AG09309 (cell line): Measurements from ENCODE around the gene CATSPERZ.

ENCODE experiments used
- DNase-seq: peaks from one replicate; pipeline ENCODE4 v3.0.0-alpha.2; 2010; ENCODE audit warnings: low read depth
- H3K4me3 ChIP-seq: 2 replicates; pipeline ENCODE4 v1.5.1; 2011; ENCODE audit warnings: mild to moderate bottlenecking, low read depth, low read length, moderate library complexity; ENCODE audit not compliant: control insufficient read depth
- CTCF ChIP-seq: IDR thresholded peaks from 2 replicates; pipeline ENCODE4 v1.5.1; 2011; ENCODE audit warnings: mild to moderate bottlenecking, low read depth, low read length, inconsistent platforms; ENCODE audit not compliant: insufficient read depth, control insufficient read depth; ENCODE audit errors: missing control alignments

The CATSPERZ gene

GRCh38 chr11:64324692-64325469 lies 24.7 kb downstream of the CATSPERZ start:
- DNase-seq = no peak
- H3K4me3 ChIP-seq = no peak overlapping the region
- TF ChIP-seq CTCF = no peak

DNA sequence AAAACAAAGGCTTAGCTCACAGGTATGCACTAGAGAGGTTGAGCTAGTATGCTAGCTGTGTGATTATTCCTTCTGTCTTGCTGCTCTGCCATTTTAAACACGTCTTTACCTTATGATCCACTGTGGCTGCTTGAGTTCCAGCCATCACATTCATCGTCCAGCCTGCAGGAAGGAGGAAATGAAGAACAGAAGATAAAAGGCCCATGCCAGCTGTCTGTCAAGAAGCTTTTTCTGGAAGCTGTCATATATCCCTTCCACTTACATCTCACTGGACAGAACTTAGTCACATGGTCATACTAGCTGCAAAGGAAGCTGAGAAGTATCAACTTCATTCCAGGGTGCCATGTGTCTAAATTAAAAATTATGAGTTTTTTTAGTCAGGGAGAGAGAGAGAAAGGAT lies 27.2 kb downstream of the CATSPERZ start:
- DNase-seq = no peak
- TF ChIP-seq CTCF = no peak
- H3K4me3 ChIP-seq = no peak overlapping the region

DNA sequence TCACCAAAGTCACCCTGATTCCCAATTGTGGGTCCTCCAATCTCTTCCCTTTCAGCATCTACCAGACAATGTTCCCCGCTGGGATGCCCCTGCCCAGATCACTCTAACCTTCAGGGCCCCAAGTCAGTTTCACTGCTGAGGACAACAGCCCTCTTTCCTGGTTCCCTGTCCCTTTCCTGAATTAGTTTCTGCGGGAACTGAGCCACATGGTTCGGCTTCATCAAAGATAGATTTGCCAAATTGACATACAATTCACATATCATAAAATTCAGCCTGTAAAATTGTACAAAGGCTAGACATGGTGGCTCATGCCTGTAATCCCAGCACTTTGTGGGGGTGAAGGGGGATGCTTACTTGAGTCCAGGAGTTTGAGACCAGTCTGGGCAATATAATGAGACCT lies 27.8 kb downstream of the CATSPERZ start:
- no peak for DNase-seq
- H3K4me3 ChIP-seq = no peak overlapping the region
- no peak for TF ChIP-seq CTCF

DNA sequence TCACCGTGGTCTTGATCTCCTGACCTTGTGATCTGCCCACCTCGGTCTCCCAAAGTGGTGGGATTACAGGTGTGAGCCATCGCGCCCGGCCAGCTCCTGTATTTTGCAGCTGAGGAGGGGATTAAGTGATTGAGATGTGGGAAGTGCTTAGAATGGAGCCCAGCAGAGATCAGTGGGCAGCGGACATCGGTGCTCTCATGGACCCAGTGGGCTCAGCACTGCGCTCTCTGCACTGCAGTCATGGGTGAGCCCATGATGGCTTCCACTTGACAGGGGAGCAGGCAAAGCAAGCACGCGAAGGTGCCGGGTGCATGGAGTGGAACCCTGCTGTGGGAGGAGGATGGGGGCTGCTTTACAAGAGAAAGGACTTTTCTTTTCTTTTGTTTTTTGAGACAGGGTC lies 30.7 kb downstream of the CATSPERZ start:
- DNase-seq = no peak
- no peak overlapping the region for H3K4me3 ChIP-seq
- no peak for TF ChIP-seq CTCF

- no peak overlapping the region for H3K4me3 ChIP-seq
- peak; percentile 84 for TF ChIP-seq CTCF
- peak; percentile 63 for DNase-seq
Observed at GRCh38 chr11:64331569-64332371, 31.6 kb downstream of the CATSPERZ start.

GRCh38 chr11:64333556-64333955 lies 33.4 kb downstream of the CATSPERZ start:
- TF ChIP-seq CTCF = no peak
- no peak overlapping the region for H3K4me3 ChIP-seq
- DNase-seq = no peak
